ENCODE measurements around the gene MTA3.

Gene MTA3

DNA sequence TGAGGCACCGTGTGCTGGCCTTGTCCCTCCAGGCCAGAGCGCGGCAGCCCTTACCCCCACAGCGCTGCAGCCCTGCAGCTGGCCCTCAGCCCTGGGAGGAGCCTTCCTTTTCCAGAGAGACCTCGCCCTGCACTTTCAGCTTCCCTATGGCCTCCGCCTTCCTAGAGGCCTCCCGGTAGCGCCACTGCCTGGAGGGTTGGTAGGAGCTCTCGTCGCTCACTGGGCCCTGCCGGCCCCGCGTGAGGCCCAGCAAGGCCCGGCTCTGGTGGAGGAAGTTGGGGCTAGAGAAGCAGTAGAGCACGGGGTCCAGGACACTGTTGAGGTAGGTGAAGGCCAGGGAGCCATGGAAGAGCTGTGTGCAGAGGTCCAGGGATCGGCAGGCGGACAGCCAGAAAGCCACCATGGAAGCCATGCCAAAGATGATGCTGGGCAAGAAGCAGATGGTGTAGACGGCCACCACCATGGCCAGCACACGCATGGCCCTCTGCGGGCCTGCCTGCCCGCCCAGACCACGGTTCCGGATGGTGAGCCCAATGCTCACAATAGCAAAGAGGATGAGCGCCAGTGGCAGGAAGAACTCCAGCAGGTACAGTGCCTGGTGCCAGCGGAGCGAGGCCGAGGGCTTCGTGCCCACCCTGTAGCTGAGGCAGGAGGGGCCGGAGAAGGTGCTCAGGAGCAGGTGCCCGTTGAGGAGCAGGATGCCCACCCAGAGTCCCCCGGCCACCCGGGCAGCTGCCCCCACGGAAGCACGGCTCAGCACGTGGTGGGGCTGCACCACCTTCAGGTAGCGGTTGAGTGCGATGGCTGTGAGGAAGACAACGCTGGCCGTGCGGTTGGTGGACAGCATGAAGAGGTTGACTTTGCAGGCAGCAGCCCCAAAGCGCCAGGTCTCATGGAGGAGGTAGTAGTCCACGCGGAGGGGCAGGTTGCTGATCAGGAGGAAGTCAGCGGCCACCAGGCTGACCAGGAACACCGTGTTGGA is 194.7 kb downstream of the MTA3 start:
- DNase-seq (ENCODE audit: low spot score) = no peak

- DNase-seq (ENCODE audit: low spot score) = no peak
Observed at GRCh38 chr2:42764096-42764495, 195.7 kb downstream of the MTA3 start, which contains the start of gene OXER1. Gene OXER1, minus strand, starts transcription at chr2:42764135. Its CDS starts 73 bp downstream, at chr2:42764062.

GRCh38 chr2:42764901-42765300 is 196.5 kb downstream of the MTA3 start:
- DNase-seq (ENCODE audit: low spot score) = no peak

DNA sequence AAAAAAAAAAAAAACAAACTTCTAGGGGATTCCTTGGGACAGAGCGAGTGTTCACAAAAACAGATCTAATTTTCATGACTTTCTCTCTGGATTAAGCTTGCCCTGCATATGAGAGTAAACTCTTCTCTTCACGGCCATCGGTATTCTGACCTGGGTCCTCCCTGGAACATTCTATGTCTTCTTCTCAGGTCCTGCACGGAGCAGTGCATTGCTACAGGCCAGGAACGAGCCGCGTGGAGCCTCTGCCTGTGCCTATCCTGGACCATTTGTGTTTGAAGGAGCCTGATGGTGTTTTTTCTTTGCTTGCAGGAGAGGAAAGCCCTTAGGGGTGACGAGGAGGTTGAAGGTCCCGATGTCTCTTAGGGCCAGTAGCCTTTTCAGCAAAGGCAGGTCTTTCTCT is 197.3 kb downstream of the MTA3 start:
- DNase-seq (ENCODE audit: low spot score) = no peak

GRCh38 chr2:42767080-42767898 is 198.9 kb downstream of the MTA3 start:
- DNase-seq (ENCODE audit: low spot score) = no peak

GRCh38 chr2:42767899-42768705 is 199.7 kb downstream of the MTA3 start:
- no peak for DNase-seq (ENCODE audit: low spot score)

DNA sequence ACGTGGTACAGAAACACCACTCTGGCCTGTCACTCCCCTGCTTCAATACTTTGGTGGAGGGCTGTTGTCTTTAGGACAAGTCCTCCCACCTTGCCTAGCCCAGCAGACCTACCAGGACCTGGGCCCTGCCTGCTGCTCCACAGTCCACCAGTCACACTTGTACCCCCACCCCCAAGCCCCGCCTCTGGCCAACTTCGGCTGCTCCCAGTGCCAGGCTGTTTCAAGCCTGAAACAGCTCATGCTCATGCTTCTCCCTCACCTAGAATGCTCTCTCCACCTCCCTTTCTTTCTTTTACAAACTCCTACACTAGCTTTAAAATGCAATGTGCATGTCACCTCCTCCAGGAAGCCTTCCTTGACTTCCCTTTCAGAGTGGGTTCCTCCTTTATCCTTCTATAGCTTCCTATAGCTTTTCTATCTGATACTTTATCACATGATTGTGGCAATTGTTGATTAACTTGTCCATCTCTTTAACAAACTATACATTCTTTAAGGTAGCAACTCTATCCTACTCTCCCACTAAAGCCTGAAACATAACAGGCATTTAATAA is 200.3 kb downstream of the MTA3 start:
- DNase-seq (ENCODE audit: low spot score) = no peak

GRCh38 chr2:42769583-42770287 is 201.3 kb downstream of the MTA3 start:
- DNase-seq (ENCODE audit: low spot score) = no peak

- DNase-seq (ENCODE audit: low spot score) = peak; percentile 70
Observed at GRCh38 chr2:42770288-42771131, 202.1 kb downstream of the MTA3 start.

- DNase-seq (ENCODE audit: low spot score) = no peak
Observed at GRCh38 chr2:42771546-42772153, 203.2 kb downstream of the MTA3 start.

DNA sequence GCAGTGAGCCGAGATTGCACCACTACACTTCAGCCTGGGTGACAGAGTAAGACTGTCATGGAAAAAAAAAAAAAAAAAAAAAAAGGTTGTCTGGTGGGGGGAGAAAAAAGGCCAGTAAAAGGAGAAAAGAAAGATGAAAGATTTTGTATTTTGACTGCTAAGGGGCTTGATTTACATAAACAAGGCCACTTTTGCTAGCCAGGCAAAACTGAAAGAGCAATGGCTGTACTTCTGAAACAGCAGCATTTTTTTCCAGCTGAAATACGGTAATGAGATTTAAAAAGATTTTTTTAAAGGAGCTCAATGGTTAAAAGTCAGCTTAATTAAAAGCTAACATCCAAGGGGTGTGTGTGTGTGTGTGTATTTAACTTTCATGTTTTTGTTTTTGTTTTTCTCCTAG is 206.8 kb downstream of the MTA3 start:
- no peak for DNase-seq (ENCODE audit: low spot score)

- DNase-seq (ENCODE audit: low spot score) = no peak
Observed at GRCh38 chr2:42775810-42776209, 207.4 kb downstream of the MTA3 start.

GRCh38 chr2:42777883-42778805 is 209.7 kb downstream of the MTA3 start:
- DNase-seq (ENCODE audit: low spot score) = no peak

DNA sequence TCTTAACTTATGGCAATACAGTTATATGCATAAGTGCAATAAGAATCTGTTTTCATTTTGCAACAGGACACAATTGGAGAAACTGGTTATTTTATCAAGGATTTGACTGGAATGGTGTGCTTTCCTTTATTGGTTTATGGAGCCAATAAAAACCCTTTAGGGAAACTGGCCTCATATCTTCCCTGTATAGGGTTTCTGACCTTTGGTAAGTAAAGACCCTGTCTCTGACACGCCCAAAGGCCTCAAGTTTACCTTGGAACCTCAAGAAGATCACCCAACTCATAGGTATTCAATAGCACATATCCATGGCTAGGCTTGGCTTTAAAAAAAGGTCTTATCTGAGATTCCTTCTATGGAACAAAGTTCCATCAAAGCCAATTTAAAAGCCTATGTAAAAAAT is 212.7 kb downstream of the MTA3 start:
- DNase-seq (ENCODE audit: low spot score) = no peak

- no peak for DNase-seq (ENCODE audit: low spot score)
Observed at GRCh38 chr2:42783511-42783910, 215.1 kb downstream of the MTA3 start.

GRCh38 chr2:42784204-42784880 is 215.9 kb downstream of the MTA3 start:
- peak; percentile 3 for DNase-seq (ENCODE audit: low spot score)

GRCh38 chr2:42786561-42787345 is 218.3 kb downstream of the MTA3 start:
- no peak for DNase-seq (ENCODE audit: low spot score)
